ENCODE results near the gene MYO19. TPM values are rescaled to one million over a fixed set of nuclear protein-coding genes. Genes with fewer than 3 reads are reported as not detected.
A peak's percentile ranks its signal among the peaks of the same experiment; 100 is the strongest.

The MYO19 gene
- polyA plus RNA-seq (2011; rRNA removed) (32.9 and 46.9 TPM in 2 replicates), polyA minus RNA-seq (2011; rRNA and poly(A)+ RNA removed) (46.1 and 63.3 TPM in 2 replicates)

GRCh38 chr17:36534840-36535668 lies at the start of gene MYO19, which contains the start of gene PIGW:
Gene MYO19, minus strand, starts transcription at chr17:36534868. Its CDS starts 2,330 bp downstream, at chr17:36532538.
Gene PIGW, plus strand, starts transcription at chr17:36534987. Its CDS starts 2,115 bp downstream, at chr17:36537102.
- no peaks in the 10 kb centered on the region for H3K27me3 ChIP-seq (ENCODE audit: control insufficient read depth, insufficient read depth, low read length)
- ChIA-PET CTCF (interaction anchor here (1.0 to 2.9 kb wide), 4 partner anchors 9 to 40 kb away, joined by 3 to 6 read pairs (median 3); no protein-coding TSS in a partner anchor), POLR2A (interaction anchor here (1.1 kb wide), 1 partner anchor 10 kb away, joined by 9 read pairs; the partner anchor contains the start of gene GGNBP2)
- TF ChIP-seq CTCF (IDR thresholded peaks at IDR 0.05; ENCODE audit: insufficient read depth, low read depth, low read length) = 0 out of 2 replicates have a peak, but pooled peaks have one; percentile 10
- H3K36me3 ChIP-seq (ENCODE audit: control insufficient read depth, insufficient read depth, low read length) = peaks cover 2% of the 10 kb centered on the region
- peak; percentile 38 for DNase-seq (ENCODE audit: low read depth)
- peak within 1 kb of the TSS; percentile 52 for H3K4me3 ChIP-seq (ENCODE audit: low read depth, low read length)

GRCh38 chr17:36583787-36584186 lies 49.1 kb upstream of the MYO19 start:
- ChIA-PET CTCF (no interaction called here), POLR2A (no interaction called here)
- TF ChIP-seq CTCF (IDR thresholded peaks at IDR 0.05; ENCODE audit: insufficient read depth, low read depth, low read length) = no peak
- no peaks in the 10 kb centered on the region for H3K27me3 ChIP-seq (ENCODE audit: control insufficient read depth, insufficient read depth, low read length)
- no peak overlapping the region for H3K4me3 ChIP-seq (ENCODE audit: low read depth, low read length)
- DNase-seq (ENCODE audit: low read depth) = no peak
- H3K36me3 ChIP-seq (ENCODE audit: control insufficient read depth, insufficient read depth, low read length) = peaks cover 24% of the 10 kb centered on the region

- POLR2A ChIA-PET = no interaction called here
- H3K36me3 ChIP-seq (ENCODE audit: control insufficient read depth, insufficient read depth, low read length) = peaks cover 17% of the 10 kb centered on the region
- no peak for DNase-seq (ENCODE audit: low read depth)
Observed at GRCh38 chr17:36578671-36579070, 44.0 kb upstream of the MYO19 start.

GRCh38 chr17:36576793-36577192 lies 42.1 kb upstream of the MYO19 start:
- TF ChIP-seq CTCF (IDR thresholded peaks at IDR 0.05; ENCODE audit: insufficient read depth, low read depth, low read length) = no peak
- H3K27me3 ChIP-seq (ENCODE audit: control insufficient read depth, insufficient read depth, low read length) = no peaks in the 10 kb centered on the region
- H3K36me3 ChIP-seq (ENCODE audit: control insufficient read depth, insufficient read depth, low read length) = peaks cover 16% of the 10 kb centered on the region
- DNase-seq (ENCODE audit: low read depth) = no peak
- ChIA-PET POLR2A (no interaction called here), CTCF (no interaction called here)
- H3K4me3 ChIP-seq (ENCODE audit: low read depth, low read length) = no peak overlapping the region

More at GRCh38 chr17:36578671-36579070, 44.0 kb upstream of the MYO19 start:
- CTCF ChIA-PET = no interaction called here
- Histone ChIP-seq H3K27me3 (ENCODE audit: control insufficient read depth, insufficient read depth, low read length) (no peaks in the 10 kb centered on the region), H3K4me3 (ENCODE audit: low read depth, low read length) (no peak overlapping the region)
- TF ChIP-seq CTCF (IDR thresholded peaks at IDR 0.05; ENCODE audit: insufficient read depth, low read depth, low read length) = no peak

- Histone ChIP-seq H3K4me3 (ENCODE audit: low read depth, low read length) (no peak overlapping the region), H3K27me3 (ENCODE audit: control insufficient read depth, insufficient read depth, low read length) (no peaks in the 10 kb centered on the region), H3K36me3 (ENCODE audit: control insufficient read depth, insufficient read depth, low read length) (peaks cover 14% of the 10 kb centered on the region)
- no peak for DNase-seq (ENCODE audit: low read depth)
- CTCF ChIA-PET = no interaction called here
- POLR2A ChIA-PET = no interaction called here
- no peak for TF ChIP-seq CTCF (IDR thresholded peaks at IDR 0.05; ENCODE audit: insufficient read depth, low read depth, low read length)
Observed at GRCh38 chr17:36575028-36575427, 40.4 kb upstream of the MYO19 start.

Measured in BJ (cell line).